H1 (cell line): ENCODE data around the gene JMJD1C. TPM values are rescaled to one million over a fixed set of nuclear protein-coding genes. Genes with fewer than 3 reads are reported as not detected.

Source experiments
- GABPA ChIP-seq: IDR thresholded peaks from 2 replicates; pipeline ENCODE4 v1.6.1; 2011; ENCODE audit warnings: mild to moderate bottlenecking, low read length, moderate library complexity, borderline replicate concordance; ENCODE audit not compliant: insufficient read depth
- JUND ChIP-seq: IDR thresholded peaks from 2 replicates; pipeline ENCODE4 v1.6.1; 2011; ENCODE audit warnings: mild to moderate bottlenecking, improper control_type of control experiment, low read length
- YY1 ChIP-seq: IDR thresholded peaks from 2 replicates; pipeline ENCODE4 v1.6.1; 2011; ENCODE audit warnings: low read depth, mild to moderate bottlenecking, low read length
- ZNF274 ChIP-seq: IDR thresholded peaks from 2 replicates; pipeline ENCODE4 v1.7.0; 2012; ENCODE audit warnings: low read length, borderline replicate concordance; ENCODE audit errors: extremely low read depth
- polyA plus RNA-seq, 7 experiments: library from polyadenylated mRNA; depleted of rRNA in 3 of 7; stranded (reverse) in 5 of 7; unstranded in 2 of 7; fragments of >200 nt in 5 of 7; fragments of 200-250 nt in 2 of 7; gene quantifications; 1 replicate in 5 of 7; 2 replicates in 1 of 7; 4 replicates in 1 of 7; pipeline versions ENCODE4 v1.2.1 to v1.2.3, GENCODE V29; 2011 to 2013; ENCODE audit warnings: missing spikeins in 2 of 7, mixed read lengths in 2 of 7
- total RNA-seq: library from RNA; stranded (reverse); fragmentation: NEBNext Ultra II Directional; extraction: Animal tissue kit (Norgen Biotek cat#: 25700); gene quantifications from 2 replicates; pipeline ENCODE4 v1.2.1, GENCODE V29; 2021
- TF ChIP-seq, protein P1 (sequence below): fragments of 300-600 bp; sonication (generic); IDR thresholded peaks from 2 replicates; pipeline ENCODE4 v1.7.1; 2012; ENCODE audit warnings: low read length, moderate library complexity, mild to moderate bottlenecking, inconsistent platforms; ENCODE audit not compliant: insufficient replicate concordance

The JMJD1C gene
- total and polyA plus RNA-seq, 2 of the 8 experiments (the other 6 are each of a cell fraction or from before 2014, with no cell fraction given): 54.5 to 210 TPM

DNA sequence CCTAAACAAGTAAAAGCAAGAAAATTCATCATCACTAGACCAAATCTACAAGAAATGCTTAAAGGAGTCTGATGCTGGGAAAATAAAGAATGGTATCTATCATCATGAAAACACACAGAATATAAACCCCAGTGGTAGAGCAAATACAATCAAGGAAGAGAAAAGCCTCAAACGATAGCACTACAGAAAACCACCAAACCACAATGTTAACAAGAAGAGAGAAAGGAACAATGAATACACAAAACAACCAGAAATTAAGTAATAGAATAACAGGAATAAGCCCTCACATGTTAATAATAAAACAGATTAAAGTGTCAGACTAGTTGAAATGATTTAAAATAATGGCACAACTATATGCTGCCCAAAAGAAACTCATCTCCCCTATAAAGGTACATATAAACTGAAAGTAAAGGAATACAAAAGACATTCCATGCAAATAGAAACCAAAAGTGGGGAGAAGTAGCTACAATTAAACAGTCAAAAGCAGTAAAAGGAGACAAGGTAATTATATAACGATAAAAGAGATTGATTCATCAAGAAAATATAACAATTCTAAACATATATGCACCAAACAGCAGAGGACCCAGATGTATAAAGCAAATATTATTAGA, 77.3 kb downstream of the JMJD1C start (continued):
- TF ChIP-seq, protein P1, sequence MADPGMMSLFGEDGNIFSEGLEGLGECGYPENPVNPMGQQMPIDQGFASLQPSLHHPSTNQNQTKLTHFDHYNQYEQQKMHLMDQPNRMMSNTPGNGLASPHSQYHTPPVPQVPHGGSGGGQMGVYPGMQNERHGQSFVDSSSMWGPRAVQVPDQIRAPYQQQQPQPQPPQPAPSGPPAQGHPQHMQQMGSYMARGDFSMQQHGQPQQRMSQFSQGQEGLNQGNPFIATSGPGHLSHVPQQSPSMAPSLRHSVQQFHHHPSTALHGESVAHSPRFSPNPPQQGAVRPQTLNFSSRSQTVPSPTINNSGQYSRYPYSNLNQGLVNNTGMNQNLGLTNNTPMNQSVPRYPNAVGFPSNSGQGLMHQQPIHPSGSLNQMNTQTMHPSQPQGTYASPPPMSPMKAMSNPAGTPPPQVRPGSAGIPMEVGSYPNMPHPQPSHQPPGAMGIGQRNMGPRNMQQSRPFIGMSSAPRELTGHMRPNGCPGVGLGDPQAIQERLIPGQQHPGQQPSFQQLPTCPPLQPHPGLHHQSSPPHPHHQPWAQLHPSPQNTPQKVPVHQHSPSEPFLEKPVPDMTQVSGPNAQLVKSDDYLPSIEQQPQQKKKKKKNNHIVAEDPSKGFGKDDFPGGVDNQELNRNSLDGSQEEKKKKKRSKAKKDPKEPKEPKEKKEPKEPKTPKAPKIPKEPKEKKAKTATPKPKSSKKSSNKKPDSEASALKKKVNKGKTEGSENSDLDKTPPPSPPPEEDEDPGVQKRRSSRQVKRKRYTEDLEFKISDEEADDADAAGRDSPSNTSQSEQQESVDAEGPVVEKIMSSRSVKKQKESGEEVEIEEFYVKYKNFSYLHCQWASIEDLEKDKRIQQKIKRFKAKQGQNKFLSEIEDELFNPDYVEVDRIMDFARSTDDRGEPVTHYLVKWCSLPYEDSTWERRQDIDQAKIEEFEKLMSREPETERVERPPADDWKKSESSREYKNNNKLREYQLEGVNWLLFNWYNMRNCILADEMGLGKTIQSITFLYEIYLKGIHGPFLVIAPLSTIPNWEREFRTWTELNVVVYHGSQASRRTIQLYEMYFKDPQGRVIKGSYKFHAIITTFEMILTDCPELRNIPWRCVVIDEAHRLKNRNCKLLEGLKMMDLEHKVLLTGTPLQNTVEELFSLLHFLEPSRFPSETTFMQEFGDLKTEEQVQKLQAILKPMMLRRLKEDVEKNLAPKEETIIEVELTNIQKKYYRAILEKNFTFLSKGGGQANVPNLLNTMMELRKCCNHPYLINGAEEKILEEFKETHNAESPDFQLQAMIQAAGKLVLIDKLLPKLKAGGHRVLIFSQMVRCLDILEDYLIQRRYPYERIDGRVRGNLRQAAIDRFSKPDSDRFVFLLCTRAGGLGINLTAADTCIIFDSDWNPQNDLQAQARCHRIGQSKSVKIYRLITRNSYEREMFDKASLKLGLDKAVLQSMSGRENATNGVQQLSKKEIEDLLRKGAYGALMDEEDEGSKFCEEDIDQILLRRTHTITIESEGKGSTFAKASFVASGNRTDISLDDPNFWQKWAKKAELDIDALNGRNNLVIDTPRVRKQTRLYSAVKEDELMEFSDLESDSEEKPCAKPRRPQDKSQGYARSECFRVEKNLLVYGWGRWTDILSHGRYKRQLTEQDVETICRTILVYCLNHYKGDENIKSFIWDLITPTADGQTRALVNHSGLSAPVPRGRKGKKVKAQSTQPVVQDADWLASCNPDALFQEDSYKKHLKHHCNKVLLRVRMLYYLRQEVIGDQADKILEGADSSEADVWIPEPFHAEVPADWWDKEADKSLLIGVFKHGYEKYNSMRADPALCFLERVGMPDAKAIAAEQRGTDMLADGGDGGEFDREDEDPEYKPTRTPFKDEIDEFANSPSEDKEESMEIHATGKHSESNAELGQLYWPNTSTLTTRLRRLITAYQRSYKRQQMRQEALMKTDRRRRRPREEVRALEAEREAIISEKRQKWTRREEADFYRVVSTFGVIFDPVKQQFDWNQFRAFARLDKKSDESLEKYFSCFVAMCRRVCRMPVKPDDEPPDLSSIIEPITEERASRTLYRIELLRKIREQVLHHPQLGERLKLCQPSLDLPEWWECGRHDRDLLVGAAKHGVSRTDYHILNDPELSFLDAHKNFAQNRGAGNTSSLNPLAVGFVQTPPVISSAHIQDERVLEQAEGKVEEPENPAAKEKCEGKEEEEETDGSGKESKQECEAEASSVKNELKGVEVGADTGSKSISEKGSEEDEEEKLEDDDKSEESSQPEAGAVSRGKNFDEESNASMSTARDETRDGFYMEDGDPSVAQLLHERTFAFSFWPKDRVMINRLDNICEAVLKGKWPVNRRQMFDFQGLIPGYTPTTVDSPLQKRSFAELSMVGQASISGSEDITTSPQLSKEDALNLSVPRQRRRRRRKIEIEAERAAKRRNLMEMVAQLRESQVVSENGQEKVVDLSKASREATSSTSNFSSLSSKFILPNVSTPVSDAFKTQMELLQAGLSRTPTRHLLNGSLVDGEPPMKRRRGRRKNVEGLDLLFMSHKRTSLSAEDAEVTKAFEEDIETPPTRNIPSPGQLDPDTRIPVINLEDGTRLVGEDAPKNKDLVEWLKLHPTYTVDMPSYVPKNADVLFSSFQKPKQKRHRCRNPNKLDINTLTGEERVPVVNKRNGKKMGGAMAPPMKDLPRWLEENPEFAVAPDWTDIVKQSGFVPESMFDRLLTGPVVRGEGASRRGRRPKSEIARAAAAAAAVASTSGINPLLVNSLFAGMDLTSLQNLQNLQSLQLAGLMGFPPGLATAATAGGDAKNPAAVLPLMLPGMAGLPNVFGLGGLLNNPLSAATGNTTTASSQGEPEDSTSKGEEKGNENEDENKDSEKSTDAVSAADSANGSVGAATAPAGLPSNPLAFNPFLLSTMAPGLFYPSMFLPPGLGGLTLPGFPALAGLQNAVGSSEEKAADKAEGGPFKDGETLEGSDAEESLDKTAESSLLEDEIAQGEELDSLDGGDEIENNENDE: no peak
- TF ChIP-seq YY1 (no peak), GABPA (no peak), ZNF274 (no peak), JUND (no peak)
